Tibial nerve (tissue), 4 donors: ENCODE results near the gene MAP3K19.

Experiments
- CTCF ChIP-seq, 5 experiments: fragments of 200-600 bp in 3 of 5; fragments of 450-650 bp in 2 of 5; sonication (generic) in 3 of 5; IDR thresholded peaks; one replicate each; pipeline ENCODE4 v1.5.1; 2016 to 2019; ENCODE audit warnings: antibody characterized with exemption in 5 of 5, mild to moderate bottlenecking in 3 of 5, moderate library complexity in 2 of 5
- EP300 ChIP-seq, 2 donors: sonication (generic); formaldehyde crosslinking; IDR thresholded peaks; one replicate each; pipeline ENCODE4 v1.6.1; 2017; ENCODE audit warnings: antibody characterized with exemption in 2 of 2, mild to moderate bottlenecking in 1 of 2

GRCh38 chr2:134955744-134956143 lies 91.5 kb downstream of the MAP3K19 start:
- TF ChIP-seq CTCF (IDR thresholded peaks at IDR 0.05) (no peak), EP300 (IDR thresholded peaks at IDR 0.05) (no peak)
